ENCODE measurements around the gene IGSF8.

Gene IGSF8

DNA sequence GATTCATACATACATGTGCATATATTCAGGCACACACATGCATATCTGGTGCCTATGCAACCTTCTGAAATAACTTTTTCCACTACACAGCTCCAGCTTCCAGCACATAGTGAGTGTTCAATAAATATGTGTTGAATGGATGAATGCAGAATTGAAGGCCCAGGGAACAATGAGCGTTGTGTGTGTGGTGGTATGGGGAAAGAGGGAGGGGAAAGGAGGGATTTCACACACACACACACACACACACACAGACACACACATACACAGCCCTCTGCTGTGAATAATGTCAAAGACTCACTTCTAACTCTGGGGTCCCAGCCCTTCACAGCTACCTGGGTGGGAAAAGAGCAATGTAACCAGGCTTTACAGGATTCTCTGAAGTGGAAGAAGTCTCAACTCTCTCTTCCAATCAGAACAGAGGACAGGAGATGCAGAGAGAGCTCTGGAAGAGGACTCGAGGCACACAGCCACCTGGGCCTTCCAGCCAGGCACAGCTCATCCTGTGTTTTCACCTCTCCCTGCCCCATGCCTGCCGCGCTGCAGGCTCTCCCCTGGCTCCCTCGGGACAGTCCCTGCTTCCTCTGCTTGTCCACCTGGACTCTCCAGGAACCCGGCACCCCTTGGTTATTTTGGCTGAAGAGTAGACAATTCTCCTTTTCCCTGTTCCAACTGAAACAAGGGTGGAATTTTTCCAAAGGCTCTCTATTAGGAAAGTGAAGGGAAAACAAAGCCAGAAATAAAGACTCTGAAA is 5.4 kb upstream of the IGSF8 start:
- no peak for DNase-seq

DNA sequence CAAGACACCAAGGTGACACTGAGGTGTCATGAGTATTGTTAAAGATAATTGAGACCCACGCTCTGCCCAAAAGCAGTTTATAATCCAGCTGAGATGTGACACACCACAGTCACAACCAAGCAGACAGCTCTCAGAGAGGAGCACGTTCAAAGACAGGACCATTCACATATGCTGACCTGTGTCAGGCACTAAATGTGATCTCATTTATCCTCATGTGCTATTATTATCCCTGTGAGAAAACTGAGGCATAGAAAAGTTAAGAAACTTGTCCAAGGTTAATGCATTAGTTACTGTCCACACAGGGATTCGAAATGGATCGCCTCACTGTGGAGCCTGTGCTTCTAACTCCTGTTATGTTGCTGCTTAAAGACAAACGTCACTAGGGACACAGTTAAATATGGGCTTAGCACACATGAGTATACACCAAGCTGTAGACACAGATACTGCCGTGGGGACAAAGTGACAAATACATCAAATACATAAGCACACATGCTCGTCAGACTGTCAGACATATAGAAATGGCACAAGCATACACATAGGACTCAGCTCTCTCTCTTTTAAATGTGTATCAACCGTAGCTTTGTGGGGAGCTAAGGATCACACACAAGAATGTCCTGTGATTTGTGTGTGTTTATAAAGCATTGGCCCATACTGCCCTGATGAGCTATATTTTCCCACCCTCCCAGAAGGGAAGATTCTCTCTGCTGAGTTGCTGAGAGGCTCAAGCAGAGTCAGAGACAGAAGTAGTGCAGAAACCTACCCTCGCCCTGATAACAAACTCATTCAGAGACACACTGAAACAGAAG is 3.5 kb upstream of the IGSF8 start:
- DNase-seq: no peak

- DNase-seq: peak; percentile 68
These were observed 2.8 kb upstream of the IGSF8 start for GRCh38 chr1:160101037-160101716.

DNA sequence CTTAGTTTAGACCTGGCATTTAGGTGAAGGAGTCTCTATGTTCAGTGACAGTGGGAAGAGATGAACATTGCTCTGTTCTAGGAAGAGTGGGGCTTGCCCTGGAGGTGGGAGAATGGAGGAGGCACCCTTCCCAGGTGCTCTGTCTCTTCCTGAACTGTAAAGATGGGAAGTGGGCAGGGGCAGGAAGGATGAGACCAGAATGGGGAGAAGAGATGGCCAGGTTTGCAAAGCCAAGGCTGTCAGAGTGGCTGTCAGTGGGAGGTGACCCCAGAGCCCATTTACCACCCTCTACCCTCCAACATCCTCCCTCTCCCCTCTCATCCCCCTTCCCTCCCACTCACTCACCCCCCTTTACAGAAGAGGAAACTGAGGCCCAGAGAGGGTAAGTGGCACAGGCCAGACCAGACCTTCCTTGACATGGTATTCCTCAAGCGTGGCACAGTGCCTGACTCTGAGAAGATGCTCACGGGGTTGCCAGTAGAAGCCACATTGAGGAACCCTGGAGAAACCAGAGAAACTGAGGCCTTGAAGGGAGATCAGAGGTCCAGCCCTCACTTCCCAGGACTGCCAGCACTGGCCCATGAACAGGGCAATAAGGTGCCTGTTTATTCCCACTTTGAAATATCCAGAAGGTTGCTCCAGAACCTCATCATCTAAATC is 1.4 kb upstream of the IGSF8 start:
- no peak for DNase-seq

- peak; percentile 90 for DNase-seq
These were observed 588 bp upstream of the IGSF8 start for GRCh38 chr1:160098852-160099561.

DNA sequence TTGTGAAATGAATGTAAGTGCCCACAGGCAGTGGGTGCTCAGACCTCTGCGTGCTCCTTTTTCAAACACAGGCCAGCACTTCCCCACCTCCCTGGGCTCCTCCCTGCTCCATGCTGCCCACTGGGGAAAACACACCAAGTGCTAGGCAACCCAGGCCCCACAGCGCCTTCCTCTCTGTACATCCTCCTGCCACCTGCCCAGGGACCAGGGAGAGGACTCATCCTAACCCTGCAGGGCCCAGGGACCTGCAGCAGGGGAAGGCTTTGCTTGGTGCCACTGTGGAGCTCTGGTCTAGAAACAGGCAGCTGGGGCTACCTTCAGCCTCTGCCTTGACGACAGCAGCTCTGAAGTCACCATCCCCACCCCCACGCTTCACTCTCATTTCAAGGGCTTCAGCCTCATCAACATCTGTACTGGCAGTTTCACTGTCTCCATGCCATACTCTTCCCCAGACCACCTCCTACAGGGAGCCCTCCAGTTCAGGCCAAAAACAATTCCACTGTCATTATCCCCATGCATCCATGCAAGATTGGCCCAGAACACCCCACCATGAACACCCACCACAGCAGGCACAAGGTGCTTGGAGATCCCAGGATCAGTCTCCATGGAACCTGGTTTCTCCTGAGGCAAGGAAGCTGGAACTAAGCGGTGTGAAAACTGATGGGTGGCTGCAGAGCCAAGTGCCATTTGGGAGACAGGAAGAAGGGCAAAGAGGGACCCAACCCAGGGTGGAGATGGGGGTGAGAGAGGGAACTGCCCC is 1.1 kb downstream of the IGSF8 start:
- no peak for DNase-seq

DNA sequence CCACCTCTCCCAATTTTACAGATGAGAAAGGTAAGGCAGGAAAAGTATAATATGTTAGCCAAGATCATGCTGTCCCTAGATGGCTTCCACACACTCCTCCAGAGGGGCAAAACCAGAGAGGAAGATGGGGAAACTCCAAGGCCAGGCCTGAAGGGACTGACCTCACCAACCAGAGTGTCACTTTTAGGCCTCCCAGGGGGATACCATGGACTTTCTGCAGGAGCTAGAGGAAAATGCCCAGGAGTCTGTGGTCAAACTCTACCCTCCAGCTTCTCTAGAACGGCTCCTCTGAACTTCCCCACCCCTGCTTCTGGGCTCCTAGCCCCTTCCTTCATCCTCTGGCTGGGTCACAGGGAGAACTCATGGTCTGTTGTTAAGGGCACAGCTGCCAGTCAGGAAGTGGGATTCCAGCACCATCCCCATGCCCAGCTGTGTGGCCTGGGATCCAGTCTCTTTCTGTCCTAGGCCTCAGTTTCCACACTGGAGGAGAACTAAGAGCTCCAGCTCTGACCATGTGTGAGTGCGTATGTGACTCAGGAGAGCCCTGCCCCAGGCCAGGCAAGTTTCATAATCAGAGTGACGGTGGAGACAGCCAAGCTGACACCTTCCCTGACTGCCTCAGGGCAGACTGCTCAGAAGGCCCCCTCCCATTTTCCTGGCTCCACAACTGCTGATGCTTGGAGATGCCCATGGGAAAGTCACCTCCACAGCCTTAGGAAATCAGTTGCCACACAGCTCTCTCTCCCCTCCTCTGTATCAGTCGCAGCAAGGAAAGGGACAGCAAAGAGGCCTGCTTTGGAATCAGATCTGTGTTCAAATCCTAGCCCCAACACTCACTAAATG is 1.9 kb downstream of the IGSF8 start:
- no peak for DNase-seq

GRCh38 chr1:160095382-160096105 is 2.9 kb downstream of the IGSF8 start:
- no peak for DNase-seq

GRCh38 chr1:160094806-160095205 is 3.6 kb downstream of the IGSF8 start:
- DNase-seq: no peak

GRCh38 chr1:160094291-160094625 is 4.2 kb downstream of the IGSF8 start:
- no peak for DNase-seq

DNA sequence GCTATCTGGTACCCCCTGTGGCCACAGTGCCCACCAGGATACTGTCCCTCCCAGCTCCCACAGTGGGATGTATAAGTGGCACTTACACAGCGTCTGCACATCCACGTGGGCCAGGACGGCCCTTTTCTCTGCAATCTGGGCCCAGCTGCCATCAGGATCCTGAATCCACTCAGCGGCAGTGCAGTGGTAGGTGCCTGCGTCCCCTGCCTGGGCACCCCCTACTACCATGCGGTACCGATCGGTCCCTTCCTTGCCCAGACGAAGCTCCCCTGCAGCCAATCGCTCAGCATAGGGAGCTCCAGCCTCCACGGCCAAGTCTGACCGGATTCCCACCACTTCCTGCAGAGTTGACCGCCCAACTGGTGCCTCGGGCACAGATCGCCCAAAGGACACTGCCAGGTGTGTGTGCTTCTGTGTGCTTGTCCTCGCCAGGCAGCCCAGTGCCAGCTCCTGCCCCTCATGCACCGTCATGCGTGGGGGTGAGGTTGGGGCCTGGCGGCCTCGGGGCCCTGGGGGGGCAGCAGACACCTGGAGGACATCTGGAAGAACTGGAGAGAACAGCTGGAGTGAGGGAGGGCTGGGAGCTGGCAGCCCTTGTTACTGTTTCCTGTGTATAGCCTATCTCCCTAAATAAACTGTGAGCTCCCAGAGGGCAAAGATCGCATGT is 4.7 kb downstream of the IGSF8 start:
- no peak for DNase-seq

- DNase-seq: no peak
These were observed 5.4 kb downstream of the IGSF8 start for GRCh38 chr1:160093069-160093395.

- DNase-seq: no peak
These were observed 5.9 kb downstream of the IGSF8 start for GRCh38 chr1:160092366-160093068.

GRCh38 chr1:160091666-160092223 is 6.7 kb downstream of the IGSF8 start:
- no peak for DNase-seq

DNA sequence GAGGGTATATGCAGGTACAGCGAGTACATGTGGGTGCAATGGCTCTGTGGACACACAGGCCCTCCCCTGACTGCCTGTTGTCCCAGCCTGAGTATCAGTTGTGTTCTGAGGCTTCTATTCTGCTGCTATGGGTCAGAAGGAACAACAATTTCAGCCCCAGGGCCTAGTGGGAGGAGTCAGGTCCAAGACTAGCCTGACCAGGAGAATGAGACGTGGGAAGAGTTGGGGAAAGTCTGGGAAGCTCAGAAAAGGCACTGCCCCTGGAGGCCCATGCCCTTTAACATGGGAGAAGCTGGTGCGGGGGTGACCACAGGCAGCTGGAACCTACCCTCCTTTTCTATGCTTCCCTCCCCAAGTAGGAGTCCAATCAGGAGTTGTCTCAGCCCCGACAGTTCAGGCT is 7.7 kb downstream of the IGSF8 start:
- no peak for DNase-seq

- DNase-seq: no peak
These were observed 8.5 kb downstream of the IGSF8 start for GRCh38 chr1:160089883-160090282.

DNA sequence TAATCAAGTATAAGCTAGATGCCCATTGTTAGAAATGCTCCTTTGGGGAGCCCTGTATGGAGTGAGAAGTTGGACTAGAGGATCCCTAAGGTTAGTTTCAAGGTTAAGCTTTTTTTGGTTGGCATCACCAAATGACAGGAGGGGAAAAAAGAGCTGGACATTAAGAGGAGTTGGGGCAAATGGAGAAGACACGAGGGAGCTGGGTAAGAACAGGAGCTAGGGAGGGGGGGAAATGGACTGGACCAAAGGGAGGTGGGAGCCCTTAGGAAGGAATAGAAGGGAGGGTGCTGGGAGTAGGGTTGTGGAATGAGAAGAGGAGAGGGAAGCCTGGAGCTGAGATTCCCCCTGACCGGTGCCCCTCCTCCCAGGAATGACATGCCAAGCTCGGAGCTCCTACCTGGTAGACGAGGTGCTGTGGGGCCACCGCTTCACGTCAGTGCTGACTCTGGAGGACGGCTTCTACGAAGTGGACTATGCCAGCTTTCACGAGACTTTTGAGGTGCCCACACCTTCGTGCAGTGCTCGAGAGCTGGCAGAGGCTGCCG is 11.2 kb downstream of the IGSF8 start:
- DNase-seq: no peak

DNA sequence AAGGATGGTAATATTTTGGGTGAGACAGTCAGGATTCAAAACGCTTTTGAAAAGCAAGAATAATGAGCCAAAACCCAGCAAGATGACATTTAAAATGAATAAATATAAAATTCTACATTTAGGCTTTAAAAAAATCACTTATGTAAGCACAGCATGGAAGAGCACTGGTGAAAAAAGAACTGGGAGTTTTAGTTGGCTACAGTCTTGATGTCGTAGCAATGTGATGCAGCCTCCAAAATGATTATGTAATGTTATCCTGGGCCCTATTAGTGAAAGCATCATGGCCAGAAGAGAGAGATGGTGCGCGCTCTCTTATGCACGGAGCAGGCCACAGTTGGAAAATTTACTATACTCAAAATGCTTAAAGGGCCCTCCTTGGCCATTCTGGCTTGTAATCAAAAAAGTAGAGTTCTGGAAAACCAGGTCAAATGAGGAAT is 11.9 kb downstream of the IGSF8 start:
- no peak for DNase-seq

Measured in GDM1 (cell line).